HG03280 (cell line): ENCODE measurements around the gene ZNF142.

Experiments
- ATAC-seq: cut with Tn5 transposase; IDR thresholded peaks from one replicate; pipeline ENCODE4 v1.9.1; 2021; ENCODE audit warnings: mild to moderate bottlenecking, moderate library complexity; ENCODE audit not compliant: unreplicated experiment

Gene ZNF142

DNA sequence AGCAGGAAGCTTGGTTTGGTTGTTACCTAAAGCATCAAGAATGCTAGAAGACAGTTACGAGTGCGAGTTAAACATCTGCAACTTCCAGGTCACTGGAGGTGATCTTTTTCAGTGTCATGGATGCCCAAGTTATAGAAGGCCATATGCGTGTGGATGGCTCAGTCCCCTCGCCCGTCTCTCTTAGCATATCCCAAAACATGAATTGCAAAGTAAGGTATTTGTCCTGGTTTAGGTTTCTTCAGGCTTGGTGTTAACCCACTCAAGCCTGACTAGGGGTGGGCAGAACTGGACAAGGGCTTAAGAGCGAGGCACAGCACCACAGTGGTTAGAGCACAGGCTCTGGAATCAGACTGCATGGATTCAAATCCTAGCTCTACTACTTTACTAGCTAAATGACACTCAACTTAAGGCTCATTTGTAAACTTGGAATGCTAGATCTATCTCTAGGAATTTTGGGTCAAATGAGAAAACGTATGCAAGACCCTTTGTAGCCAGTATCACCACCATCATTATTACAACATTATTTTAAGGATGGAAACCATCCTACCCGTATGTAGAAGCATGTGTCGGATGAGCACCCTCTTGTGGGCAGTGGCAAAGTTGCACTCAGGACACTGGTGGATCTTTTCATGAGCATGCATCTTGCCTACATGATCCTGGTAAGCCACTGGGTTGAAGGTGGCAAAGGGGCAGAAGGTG is 11.2 kb downstream of the ZNF142 start:
- no peak for ATAC-seq

DNA sequence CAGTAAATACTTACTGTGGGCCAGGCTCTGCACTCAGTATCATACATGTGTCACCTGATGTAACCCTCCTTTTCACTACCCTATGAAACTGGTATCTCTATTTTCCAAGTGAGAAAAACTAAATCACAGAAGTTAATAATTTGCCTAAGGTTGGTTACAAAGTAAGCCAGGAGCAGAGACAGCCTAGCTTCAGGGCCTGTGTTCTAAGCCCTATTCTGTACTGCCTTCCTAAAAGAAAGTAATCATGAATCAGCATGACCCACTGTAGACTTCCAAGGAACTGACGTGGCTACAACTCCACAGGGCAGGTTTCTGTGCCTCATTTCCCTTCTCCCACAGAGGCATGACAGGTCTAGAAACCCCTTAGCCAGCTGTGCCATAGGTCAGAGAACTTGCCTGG is 14.3 kb downstream of the ZNF142 start:
- no peak for ATAC-seq

DNA sequence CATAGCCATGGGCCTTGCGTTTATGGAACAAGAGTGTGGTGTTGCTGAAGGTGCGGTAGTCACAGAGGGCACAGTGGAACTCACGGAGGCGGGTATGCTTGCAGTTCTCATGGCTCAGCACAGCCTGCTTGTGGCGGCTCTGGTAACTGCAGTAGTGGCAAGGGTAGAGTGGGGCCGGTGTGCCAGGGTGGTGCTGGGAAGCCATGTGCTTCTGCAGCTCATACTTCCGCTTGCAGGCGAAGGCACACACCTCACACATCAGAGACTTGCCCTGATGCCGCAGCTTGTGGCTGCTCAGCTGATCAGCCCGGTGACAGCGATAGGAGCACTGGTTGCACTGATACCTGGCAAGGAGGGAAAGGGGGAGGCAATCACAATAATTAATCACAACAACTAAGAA is 14.7 kb downstream of the ZNF142 start:
- no peak for ATAC-seq

DNA sequence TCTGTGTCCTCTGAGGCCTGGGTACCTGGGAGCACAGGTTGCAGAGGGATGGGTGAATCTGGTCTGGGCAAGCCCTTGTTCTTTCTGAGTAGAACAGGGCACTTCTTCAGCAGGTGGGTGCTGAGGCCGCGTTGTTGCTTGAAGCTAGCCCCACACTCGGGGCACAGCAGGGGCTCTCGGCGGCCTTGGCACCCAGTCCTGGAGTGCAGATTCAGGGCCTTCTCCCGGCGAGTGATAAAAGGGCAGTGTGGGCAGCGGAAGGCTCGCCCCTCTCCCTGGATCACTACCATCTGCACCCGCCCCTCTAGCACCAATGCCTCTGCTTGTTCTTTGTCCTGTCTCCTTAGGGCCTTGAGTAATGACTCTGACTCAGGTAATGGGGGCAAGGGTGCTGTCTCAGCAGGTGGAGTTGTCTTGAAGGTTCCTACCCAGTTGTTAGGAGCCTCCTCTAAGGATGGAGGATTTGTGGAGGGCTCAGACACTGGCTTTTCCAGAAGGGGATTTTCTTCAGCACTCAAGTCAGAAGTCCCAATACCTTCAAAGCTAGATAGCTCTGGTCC is 15.6 kb downstream of the ZNF142 start:
- ATAC-seq: no peak

DNA sequence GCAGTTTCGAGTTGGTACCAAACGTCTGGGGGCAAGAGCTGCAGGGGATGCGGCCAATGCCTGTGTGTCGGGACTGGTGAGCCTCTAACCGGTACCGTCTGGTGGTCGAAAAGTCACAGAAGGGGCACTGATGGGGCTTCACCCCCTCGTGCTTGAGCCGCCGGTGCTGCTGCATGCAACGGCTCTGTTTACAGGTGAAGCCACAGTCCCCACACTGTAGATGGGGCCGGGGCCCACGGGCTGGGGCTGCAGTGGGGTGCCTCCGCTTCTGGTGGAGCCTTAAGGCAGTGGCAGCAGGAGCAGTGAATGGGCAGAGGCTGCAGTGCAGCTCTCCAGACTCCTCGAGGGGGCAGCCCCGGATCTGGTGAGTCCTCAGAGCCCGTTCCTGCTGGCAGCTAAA is 16.6 kb downstream of the ZNF142 start:
- ATAC-seq: no peak

DNA sequence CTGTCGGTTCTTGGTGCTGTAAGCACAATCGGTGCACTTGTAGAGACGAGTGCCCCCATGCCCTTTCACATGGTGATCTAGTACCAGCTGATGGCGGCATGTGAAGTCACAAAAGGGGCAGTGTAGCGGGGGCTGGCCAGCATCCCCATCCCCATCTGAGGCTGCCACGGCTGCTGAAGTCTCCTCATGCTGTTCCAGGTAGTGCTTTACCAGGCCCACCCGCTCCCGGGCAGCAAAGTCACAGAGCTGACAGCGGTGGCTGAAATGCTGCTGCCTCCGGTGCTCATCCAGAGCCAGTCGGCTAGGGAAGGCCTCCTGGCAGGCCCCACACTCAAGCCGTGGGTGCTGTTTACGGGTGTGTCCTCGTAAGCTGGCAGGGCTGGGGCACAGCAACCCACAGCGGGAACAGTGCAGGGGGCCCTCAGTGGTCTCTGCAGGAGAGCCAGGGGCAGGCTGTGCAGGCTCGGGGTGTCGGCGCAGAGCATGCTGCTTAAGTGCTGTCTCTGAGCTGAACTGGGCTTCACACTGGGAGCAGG is 17.2 kb downstream of the ZNF142 start:
- ATAC-seq: no peak

DNA sequence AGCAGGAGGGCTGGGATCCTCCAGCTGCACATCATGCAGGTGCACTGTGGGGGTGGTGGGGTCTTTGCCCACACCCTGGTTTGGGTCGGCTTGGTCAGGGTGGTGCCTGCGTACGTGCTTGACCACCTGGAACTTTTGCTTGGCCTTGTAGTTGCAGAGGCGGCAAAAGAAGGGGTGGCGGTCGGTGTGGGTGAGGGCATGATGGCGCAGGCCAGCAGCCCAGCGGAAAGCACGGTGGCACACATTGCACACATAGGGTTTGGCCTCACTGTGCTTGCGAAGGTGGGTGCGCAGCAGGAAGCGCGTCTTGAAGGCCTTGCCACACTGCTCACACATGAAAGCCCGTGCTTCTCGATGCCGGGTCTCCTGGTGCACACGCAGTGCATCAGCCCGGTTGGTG is 21.1 kb downstream of the ZNF142 start:
- ATAC-seq: no peak

DNA sequence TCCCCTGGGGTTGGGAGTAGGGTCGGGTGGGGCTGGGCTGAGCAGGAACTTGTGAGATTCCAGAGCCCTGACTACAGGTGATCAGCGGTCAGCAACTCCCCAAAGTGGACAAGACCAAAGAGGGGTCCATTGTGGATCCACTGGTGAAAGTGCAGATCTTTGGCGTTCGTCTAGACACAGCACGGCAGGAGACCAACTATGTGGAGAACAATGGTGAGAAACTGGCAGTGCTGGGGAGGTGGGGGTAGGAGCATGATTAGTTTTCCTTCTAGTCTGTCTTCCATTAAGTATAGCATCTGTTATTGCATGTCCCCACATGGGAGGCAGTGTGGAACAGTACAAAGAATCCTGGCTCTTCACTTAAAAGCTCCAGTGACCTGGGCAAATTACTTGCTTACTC is 23.7 kb downstream of the ZNF142 start:
- ATAC-seq: no peak

DNA sequence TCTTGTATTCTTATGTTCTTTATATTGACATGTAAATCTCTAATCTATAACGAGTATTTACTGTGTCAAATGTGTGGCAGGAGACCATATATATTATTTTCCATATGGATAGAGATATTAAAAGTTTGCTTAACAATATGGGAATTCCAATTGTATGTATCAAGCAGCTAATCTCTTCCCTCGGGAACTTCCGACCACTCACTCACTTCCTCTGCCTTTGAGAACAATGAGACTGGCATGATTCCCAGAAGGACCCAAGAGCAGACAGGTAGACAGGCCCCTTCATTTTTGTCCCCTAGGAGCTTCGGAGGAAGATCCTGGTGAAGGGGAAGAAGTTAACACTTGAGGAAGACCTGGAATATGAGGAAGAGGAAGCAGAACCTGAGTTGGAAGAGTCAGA is 27.6 kb downstream of the ZNF142 start:
- no peak for ATAC-seq

DNA sequence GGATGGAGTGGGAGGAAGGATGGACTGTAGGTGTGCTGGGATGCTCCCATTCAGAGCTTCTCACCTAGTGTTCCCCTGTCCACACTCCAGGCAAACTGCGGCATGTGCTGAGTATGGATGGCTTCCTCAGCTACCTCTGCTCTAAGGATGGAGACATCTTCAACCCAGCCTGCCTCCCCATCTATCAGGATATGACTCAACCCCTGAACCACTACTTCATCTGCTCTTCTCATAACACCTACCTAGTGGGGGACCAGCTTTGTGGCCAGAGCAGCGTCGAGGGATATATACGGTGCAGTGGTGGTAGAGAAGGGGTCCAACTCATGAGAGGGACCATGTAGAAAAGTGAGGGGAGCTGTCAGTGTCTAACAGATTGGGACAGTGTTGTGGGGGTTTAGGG is 31.5 kb downstream of the ZNF142 start:
- ATAC-seq: no peak

DNA sequence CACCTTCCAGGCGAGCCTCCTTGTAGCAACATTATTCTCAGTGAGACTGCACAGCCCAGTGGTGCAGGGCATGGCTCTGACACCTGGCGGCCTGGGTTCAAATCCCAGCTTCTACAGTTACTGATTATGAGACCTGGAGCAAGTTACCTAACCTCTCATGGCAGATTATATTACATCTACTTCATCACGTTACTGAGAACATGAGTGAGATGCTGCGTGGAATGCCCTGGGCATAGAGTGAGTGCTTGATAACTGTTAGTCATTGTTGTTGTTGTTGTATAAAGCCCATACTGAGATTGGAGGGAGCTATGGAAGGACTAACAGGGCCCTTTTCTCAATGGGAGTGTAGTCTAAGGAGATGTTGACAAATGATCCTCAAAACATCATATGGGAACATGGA is 33.1 kb downstream of the ZNF142 start:
- ATAC-seq: no peak

DNA sequence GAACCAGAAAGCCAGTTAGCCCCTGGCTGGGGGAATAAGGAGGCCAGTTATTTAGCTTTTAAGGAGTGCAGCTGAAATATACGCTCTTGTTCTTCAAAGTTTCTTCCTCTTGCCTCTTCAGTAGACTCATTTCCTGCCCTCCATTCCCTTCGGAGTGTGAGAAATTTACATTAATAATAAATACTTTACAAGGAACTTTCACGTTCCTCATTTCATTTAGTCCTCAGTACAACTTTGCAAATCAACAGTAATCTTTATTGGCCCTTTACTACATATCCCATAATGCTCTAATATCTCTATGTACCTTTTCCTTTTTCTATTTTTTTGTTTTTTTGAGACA is 36.1 kb downstream of the ZNF142 start:
- ATAC-seq: no peak

DNA sequence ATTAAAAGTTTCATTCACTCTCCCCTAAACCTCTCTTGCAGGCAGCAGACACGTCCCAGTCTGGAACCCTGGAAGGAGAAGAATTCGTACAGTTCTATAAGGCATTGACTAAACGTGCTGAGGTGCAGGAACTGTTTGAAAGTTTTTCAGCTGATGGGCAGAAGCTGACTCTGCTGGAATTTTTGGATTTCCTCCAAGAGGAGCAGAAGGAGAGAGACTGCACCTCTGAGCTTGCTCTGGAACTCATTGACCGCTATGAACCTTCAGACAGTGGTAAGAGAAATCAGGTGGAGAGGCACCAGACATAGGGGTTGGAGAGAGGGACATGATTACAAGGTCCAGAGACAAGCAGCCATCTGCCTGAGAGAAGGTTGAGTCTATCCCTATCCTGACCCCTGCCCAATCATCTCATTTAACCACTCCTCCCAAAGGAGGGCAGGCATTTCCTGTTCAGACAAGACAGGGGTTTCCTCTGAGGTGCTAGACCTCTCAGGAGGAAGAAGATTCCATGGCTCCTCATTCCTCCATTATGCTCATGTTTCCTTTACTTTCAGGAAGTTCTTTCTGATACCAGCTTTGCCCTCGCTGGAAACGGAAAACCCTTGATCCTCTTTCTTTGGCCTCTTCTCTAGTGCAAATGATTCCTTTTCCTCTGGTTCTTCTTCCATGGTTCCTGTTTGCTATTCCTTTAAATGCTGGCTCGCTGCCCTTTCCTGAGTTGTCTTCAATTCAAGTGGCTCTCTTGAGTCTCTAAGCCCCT is 36.6 kb downstream of the ZNF142 start:
- ATAC-seq: no peak

DNA sequence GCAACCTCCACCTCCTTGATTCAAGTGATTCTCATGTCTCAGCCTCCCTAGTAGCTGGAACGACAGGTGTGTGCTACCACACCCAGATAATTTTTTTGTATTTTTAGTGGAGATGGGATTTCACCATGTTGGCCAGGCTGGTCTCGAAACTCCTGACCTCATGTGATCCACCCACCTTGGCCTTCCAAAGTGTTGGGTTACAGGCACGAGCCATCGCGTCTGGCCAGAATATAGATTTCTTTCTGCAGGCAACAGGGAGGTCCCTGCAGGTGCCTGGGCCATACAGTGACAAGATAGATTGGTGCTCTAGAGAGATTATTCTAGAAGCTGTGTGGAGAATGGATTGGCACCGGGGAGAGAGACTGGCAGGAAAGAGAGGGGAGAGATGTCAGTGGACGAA is 38.4 kb downstream of the ZNF142 start:
- ATAC-seq: no peak

DNA sequence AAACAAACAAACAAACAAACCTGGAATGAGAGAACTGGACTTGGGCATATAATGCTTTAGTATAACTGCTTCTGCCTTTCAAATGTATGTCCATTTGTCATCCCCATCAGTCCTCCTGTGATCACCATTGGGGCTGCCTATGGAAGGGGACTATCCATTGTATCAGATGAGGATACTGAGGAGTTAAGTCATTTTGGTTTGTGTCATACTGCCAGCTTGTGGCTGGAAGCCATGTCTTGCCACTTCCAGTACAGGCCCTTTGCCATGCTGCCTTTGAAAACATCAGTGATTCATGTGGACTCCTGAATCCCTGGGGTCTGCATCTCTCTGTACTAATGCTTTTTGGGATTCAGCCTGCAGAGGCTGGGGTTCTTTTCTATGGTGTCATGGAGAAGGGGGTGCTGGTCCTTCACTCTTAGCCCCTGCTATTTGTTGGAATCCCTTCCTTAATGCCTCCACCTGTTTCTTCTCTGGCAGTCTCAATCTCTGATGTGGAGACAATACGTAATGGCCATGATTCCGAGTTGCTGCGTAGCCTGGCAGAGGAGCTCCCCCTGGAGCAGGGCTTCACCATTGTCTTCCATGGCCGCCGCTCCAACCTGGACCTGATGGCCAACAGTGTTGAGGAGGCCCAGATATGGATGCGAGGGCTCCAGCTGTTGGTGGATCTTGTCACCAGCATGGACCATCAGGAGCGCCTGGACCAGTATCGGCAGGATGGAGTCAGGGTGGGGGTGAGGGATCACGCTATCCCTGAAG is 41.1 kb downstream of the ZNF142 start:
- no peak for ATAC-seq

DNA sequence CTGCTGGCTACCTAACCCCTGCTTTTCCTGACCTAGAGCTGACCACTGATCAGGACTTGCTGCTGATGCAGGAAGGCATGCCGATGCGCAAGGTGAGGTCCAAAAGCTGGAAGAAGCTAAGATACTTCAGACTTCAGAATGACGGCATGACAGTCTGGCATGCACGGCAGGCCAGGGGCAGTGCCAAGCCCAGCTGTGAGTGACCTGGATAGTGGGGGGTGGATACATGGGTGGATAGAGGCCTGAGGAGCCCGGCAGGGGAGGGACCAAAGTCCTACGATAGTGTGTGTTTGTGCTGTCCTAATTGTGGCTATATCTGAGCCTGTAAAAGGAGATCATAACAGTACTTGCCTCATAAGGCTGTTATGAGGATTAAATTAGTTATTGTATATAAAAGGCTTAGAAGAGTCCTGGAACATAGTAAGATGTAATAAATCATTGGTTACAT is 43.5 kb downstream of the ZNF142 start:
- no peak for ATAC-seq

DNA sequence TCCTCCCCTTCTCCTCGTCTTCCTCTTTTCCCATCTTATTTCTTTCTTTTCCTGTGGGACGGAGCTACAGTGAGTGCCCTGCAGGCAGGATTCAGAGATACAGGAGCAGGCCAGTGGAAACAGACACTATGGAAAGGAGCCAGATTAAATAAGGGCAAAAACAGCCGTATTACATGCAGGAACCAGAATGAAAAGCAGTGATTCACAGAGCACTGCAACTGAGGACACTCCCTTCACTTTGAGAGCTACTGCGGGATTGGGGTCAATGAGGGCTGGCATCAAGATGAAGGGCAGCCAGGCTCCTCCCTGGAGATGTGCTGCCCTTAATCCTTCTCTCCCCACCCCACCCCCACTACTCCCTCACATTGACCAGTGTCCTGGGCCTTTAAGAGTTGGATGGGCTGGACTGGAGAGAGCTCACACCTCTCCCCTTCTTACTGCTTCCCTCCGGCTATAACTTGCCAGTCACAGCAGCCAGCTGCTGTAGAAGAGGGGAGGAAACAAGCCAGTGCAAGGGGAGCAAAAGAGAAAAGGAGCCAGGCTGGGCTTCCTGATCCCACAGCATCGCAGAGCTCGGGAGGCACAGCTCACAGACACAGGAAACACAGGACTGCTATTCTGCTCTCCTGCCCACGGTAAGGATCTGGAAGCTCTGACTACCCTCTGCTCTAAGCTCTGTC is 51.8 kb downstream of the ZNF142 start, which contains the start of gene PLCD4:
PLCD4 (plus strand) TSS at position 464 of the 680 bp plus-strand sequence. CDS start 7,841 bp downstream, outside the sequence.
- no peak for ATAC-seq

DNA sequence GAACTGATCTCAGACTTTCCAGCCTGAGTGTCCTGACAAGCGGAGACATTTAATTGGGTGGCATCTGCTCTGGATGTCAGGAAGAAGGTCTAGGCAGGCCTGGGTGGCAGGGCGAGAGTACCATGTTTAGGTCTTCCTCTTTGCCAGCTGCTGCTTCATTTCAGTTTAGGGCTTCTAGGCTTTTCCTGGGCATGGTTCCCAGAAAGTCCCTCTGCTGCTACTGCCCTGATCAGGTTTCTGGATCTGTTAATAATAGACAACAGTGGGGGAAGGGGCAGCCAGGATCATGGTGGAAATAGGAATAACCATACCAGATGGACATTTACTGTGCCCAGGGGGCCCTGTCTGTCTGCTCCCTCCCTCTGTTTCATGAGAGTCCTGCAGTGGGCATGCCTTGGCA is 54.0 kb downstream of the ZNF142 start:
- ATAC-seq: no peak
